ENCODE results near the gene UACA.

DNA sequence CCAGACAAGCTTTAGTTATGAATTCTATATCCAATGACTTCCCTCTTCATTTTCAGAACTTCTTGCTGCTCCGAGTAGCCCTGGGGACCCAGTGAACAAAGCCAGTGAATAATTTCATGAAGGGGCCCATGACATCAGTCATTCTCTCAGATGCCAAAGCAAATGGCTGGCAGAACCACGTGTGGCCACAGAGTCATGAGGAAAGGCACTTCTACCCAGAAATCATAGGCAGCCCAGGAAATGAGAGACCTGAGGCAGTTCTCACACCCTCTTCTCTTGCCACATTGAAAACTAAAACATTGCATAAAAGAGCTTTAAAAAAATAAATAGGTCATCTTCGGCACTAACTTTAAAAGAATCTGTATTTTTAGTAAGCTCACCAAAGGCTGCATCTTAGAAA, 4.3 kb upstream of the UACA start:
- no peak for TF ChIP-seq POLR2AphosphoS5 (IDR thresholded peaks at IDR 0.05; ENCODE audit: low read depth)
- TF ChIP-seq REST (IDR thresholded peaks at IDR 0.05; ENCODE audit: insufficient replicate concordance, low read depth), result no peak
- TF ChIP-seq CTCF (IDR thresholded peaks at IDR 0.05; ENCODE audit: insufficient read depth, low read length), result no peak
- no peak for TF ChIP-seq GABPA (IDR thresholded peaks at IDR 0.05; ENCODE audit: low read depth)
- no peak for TF ChIP-seq SPI1 (IDR thresholded peaks at IDR 0.05; ENCODE audit: borderline replicate concordance, low read depth)
